AG09309 (cell line): ENCODE results near the gene MEOX1.
"Not testable (repeated sequence)": the region's sequence is repeated elsewhere in the genome, so short reads cannot be mapped to it uniquely, and the experiment has no call there.

Experiments
- DNase-seq: peaks from one replicate; pipeline ENCODE4 v3.0.0-alpha.2; 2010; ENCODE audit warnings: low read depth
- H3K4me3 ChIP-seq: 2 replicates; pipeline ENCODE4 v1.5.1; 2011; ENCODE audit warnings: mild to moderate bottlenecking, low read depth, low read length, moderate library complexity; ENCODE audit not compliant: control insufficient read depth
- CTCF ChIP-seq: IDR thresholded peaks from 2 replicates; pipeline ENCODE4 v1.5.1; 2011; ENCODE audit warnings: mild to moderate bottlenecking, low read depth, low read length, inconsistent platforms; ENCODE audit not compliant: insufficient read depth, control insufficient read depth; ENCODE audit errors: missing control alignments

MEOX1 gene

GRCh38 chr17:43611230-43611969, 50.3 kb downstream of the MEOX1 start:
- no peak for TF ChIP-seq CTCF
- DNase-seq, result no peak
- H3K4me3 ChIP-seq, result no peak overlapping the region

- DNase-seq, result no peak
- H3K4me3 ChIP-seq, result no peak overlapping the region
- TF ChIP-seq CTCF, result no peak
Measured at GRCh38 chr17:43609613-43610385, 51.9 kb downstream of the MEOX1 start.

GRCh38 chr17:43608313-43608712, 53.4 kb downstream of the MEOX1 start:
- DNase-seq, result no peak
- H3K4me3 ChIP-seq, result no peak overlapping the region
- no peak for TF ChIP-seq CTCF

GRCh38 chr17:43604549-43604948, 57.2 kb downstream of the MEOX1 start:
- no peak for DNase-seq
- no peak overlapping the region for H3K4me3 ChIP-seq
- no peak for TF ChIP-seq CTCF

GRCh38 chr17:43603321-43603720, 58.4 kb downstream of the MEOX1 start:
- no peak overlapping the region for H3K4me3 ChIP-seq
- no peak for TF ChIP-seq CTCF

GRCh38 chr17:43602556-43602955, 59.2 kb downstream of the MEOX1 start:
- DNase-seq, H3K4me3 ChIP-seq: not testable (repeated sequence)

More at GRCh38 chr17:43603321-43603720, 58.4 kb downstream of the MEOX1 start:
- no peak for DNase-seq
